ENCODE results near the gene COL18A1.

Gene COL18A1

GRCh38 chr21:45457161-45457831 is 52.3 kb downstream of the COL18A1 start:
- Histone ChIP-seq H3K9me3 (ENCODE audit: insufficient read depth, low read length) (no peaks in the 10 kb centered on the region), H3K27me3 (ENCODE audit: low read depth, low read length) (no peaks in the 10 kb centered on the region), H3K36me3 (replicated peaks; ENCODE audit: low read depth, low read length) (no peaks in the 10 kb centered on the region), H3K27ac (ENCODE audit: low read length) (no peak overlapping the region), H4K20me1 (ENCODE audit: insufficient read depth, low read length) (no peaks in the 10 kb centered on the region), H3K4me3 (ENCODE audit: low read length) (no peak overlapping the region), H3K4me2 (ENCODE audit: low read length) (no peak overlapping the region), H3K4me1 (ENCODE audit: low read length) (no peaks in the 10 kb centered on the region), H3K79me2 (ENCODE audit: low read length) (no peaks in the 10 kb centered on the region), H2AFZ (ENCODE audit: low read depth, low read length) (no peak overlapping the region), H3K9ac (ENCODE audit: low read length) (no peak overlapping the region)
- TF ChIP-seq EZH2phosphoT487 (IDR thresholded peaks at IDR 0.05; ENCODE audit: low read depth) = no peak
- TF ChIP-seq CTCF (IDR thresholded peaks at IDR 0.05; ENCODE audit: low read depth, low read length) = no peak

GRCh38 chr21:45457832-45458172 is 52.8 kb downstream of the COL18A1 start:
- H4K20me1 ChIP-seq (ENCODE audit: insufficient read depth, low read length) = no peaks in the 10 kb centered on the region
- no peaks in the 10 kb centered on the region for H3K36me3 ChIP-seq (replicated peaks; ENCODE audit: low read depth, low read length)
- H3K27ac ChIP-seq (ENCODE audit: low read length) = no peak overlapping the region
- TF ChIP-seq EZH2phosphoT487 (IDR thresholded peaks at IDR 0.05; ENCODE audit: low read depth) (no peak), CTCF (IDR thresholded peaks at IDR 0.05; ENCODE audit: low read depth, low read length) (no peak)
- H3K4me1 ChIP-seq (ENCODE audit: low read length) = no peaks in the 10 kb centered on the region
- no peaks in the 10 kb centered on the region for H3K79me2 ChIP-seq (ENCODE audit: low read length)
- H3K27me3 ChIP-seq (ENCODE audit: low read depth, low read length) = no peaks in the 10 kb centered on the region
- no peak overlapping the region for H3K4me3 ChIP-seq (ENCODE audit: low read length)
- H3K9ac ChIP-seq (ENCODE audit: low read length) = no peak overlapping the region
- H3K4me2 ChIP-seq (ENCODE audit: low read length) = no peak overlapping the region
- no peak overlapping the region for H2AFZ ChIP-seq (ENCODE audit: low read depth, low read length)
- no peaks in the 10 kb centered on the region for H3K9me3 ChIP-seq (ENCODE audit: insufficient read depth, low read length)

- no peak overlapping the region for H2AFZ ChIP-seq (ENCODE audit: low read depth, low read length)
- TF ChIP-seq CTCF (IDR thresholded peaks at IDR 0.05; ENCODE audit: low read depth, low read length) (no peak), EZH2phosphoT487 (IDR thresholded peaks at IDR 0.05; ENCODE audit: low read depth) (no peak)
- no peaks in the 10 kb centered on the region for H3K9me3 ChIP-seq (ENCODE audit: insufficient read depth, low read length)
- H3K79me2 ChIP-seq (ENCODE audit: low read length) = no peaks in the 10 kb centered on the region
- H3K36me3 ChIP-seq (replicated peaks; ENCODE audit: low read depth, low read length) = no peaks in the 10 kb centered on the region
- no peak overlapping the region for H3K4me3 ChIP-seq (ENCODE audit: low read length)
- H3K4me1 ChIP-seq (ENCODE audit: low read length) = no peaks in the 10 kb centered on the region
- no peaks in the 10 kb centered on the region for H3K27me3 ChIP-seq (ENCODE audit: low read depth, low read length)
- H3K4me2 ChIP-seq (ENCODE audit: low read length) = no peak overlapping the region
- H4K20me1 ChIP-seq (ENCODE audit: insufficient read depth, low read length) = no peaks in the 10 kb centered on the region
- H3K27ac ChIP-seq (ENCODE audit: low read length) = no peak overlapping the region
- H3K9ac ChIP-seq (ENCODE audit: low read length) = no peak overlapping the region
Measured at GRCh38 chr21:45458281-45459170, 53.6 kb downstream of the COL18A1 start.

GRCh38 chr21:45459171-45460010 is 54.4 kb downstream of the COL18A1 start:
- H3K4me1 ChIP-seq (ENCODE audit: low read length) = no peaks in the 10 kb centered on the region
- H3K79me2 ChIP-seq (ENCODE audit: low read length) = no peaks in the 10 kb centered on the region
- no peak overlapping the region for H3K4me3 ChIP-seq (ENCODE audit: low read length)
- H3K27ac ChIP-seq (ENCODE audit: low read length) = no peak overlapping the region
- no peaks in the 10 kb centered on the region for H3K27me3 ChIP-seq (ENCODE audit: low read depth, low read length)
- H2AFZ ChIP-seq (ENCODE audit: low read depth, low read length) = no peak overlapping the region
- no peaks in the 10 kb centered on the region for H3K36me3 ChIP-seq (replicated peaks; ENCODE audit: low read depth, low read length)
- H3K9ac ChIP-seq (ENCODE audit: low read length) = no peak overlapping the region
- H3K4me2 ChIP-seq (ENCODE audit: low read length) = no peak overlapping the region
- no peak for TF ChIP-seq CTCF (IDR thresholded peaks at IDR 0.05; ENCODE audit: low read depth, low read length)
- TF ChIP-seq EZH2phosphoT487 (IDR thresholded peaks at IDR 0.05; ENCODE audit: low read depth) = no peak
- no peaks in the 10 kb centered on the region for H3K9me3 ChIP-seq (ENCODE audit: insufficient read depth, low read length)
- H4K20me1 ChIP-seq (ENCODE audit: insufficient read depth, low read length) = no peaks in the 10 kb centered on the region

All from OCI-LY3 (cell line).